ENCODE data around the gene CYP4F22.

CYP4F22 gene

GRCh38 chr19:15538774-15539173 is 30.4 kb downstream of the CYP4F22 start:
- DNase-seq, result no peak

- no peak for DNase-seq
These were observed 31.3 kb downstream of the CYP4F22 start for GRCh38 chr19:15539638-15540037.

- DNase-seq, result no peak
These were observed 32.1 kb downstream of the CYP4F22 start for GRCh38 chr19:15540435-15540834.

GRCh38 chr19:15544283-15544682 is 36.0 kb downstream of the CYP4F22 start:
- no peak for DNase-seq

- DNase-seq, result no peak
These were observed 36.6 kb downstream of the CYP4F22 start for GRCh38 chr19:15544970-15545369.

GRCh38 chr19:15548648-15549047 is 40.3 kb downstream of the CYP4F22 start:
- DNase-seq, result no peak

- DNase-seq, result no peak
These were observed 41.3 kb downstream of the CYP4F22 start for GRCh38 chr19:15549581-15549980.

GRCh38 chr19:15550273-15550672 is 41.9 kb downstream of the CYP4F22 start:
- DNase-seq, result no peak

GRCh38 chr19:15550929-15551292 is 42.6 kb downstream of the CYP4F22 start:
- peak; percentile 3 for DNase-seq

- DNase-seq, result peak; percentile 25
These were observed 43.1 kb downstream of the CYP4F22 start for GRCh38 chr19:15551293-15552004.

- no peak for DNase-seq
These were observed 46.7 kb downstream of the CYP4F22 start for GRCh38 chr19:15555021-15555420.

GRCh38 chr19:15555759-15556633 is 47.7 kb downstream of the CYP4F22 start:
- DNase-seq, result peak; percentile 94

GRCh38 chr19:15556634-15557181 is 48.4 kb downstream of the CYP4F22 start:
- DNase-seq, result no peak

GRCh38 chr19:15557223-15557622 is 48.9 kb downstream of the CYP4F22 start:
- no peak for DNase-seq

GRCh38 chr19:15562145-15562544 is 53.8 kb downstream of the CYP4F22 start:
- DNase-seq, result no peak

GRCh38 chr19:15562861-15563260 is 54.5 kb downstream of the CYP4F22 start:
- peak; percentile 47 for DNase-seq

GRCh38 chr19:15563325-15563794 is 55.0 kb downstream of the CYP4F22 start:
- DNase-seq, result peak; percentile 12

GRCh38 chr19:15563931-15564330 is 55.6 kb downstream of the CYP4F22 start:
- no peak for DNase-seq

GRCh38 chr19:15564534-15565168 is 56.3 kb downstream of the CYP4F22 start:
- no peak for DNase-seq

GRCh38 chr19:15570420-15570819 is 62.1 kb downstream of the CYP4F22 start:
- DNase-seq, result no peak

GRCh38 chr19:15575406-15575805 is 67.1 kb downstream of the CYP4F22 start:
- DNase-seq, result no peak

GRCh38 chr19:15576526-15577156 is 68.3 kb downstream of the CYP4F22 start:
- no peak for DNase-seq
